ENCODE measurements around the gene TCEAL9. TPM values are rescaled to one million over a fixed set of nuclear protein-coding genes. Genes with fewer than 3 reads are reported as not detected.
"Not testable (repeated sequence)": the region's sequence is repeated elsewhere in the genome, so short reads cannot be mapped to it uniquely, and the experiment has no call there.

The TCEAL9 gene
- total RNA-seq, 1 experiment from 2014 or later = 18.8 TPM

GRCh38 chrX:103343105-103343504 lies 13.2 kb upstream of the TCEAL9 start:
- peak; percentile 76 for DNase-seq
- H3K4me2 ChIP-seq (ENCODE audit: low read depth, low read length, poor library complexity, severe bottlenecking) = no peak overlapping the region
- H2AFZ ChIP-seq (ENCODE audit: low read length) = no peak overlapping the region

GRCh38 chrX:103344606-103345005 lies 11.7 kb upstream of the TCEAL9 start:
- no peaks in the 10 kb centered on the region for H3K9me2 ChIP-seq (replicated peaks; ENCODE audit: insufficient read depth, low read length)
- H3K4me1 ChIP-seq (ENCODE audit: low read length) = no peaks in the 10 kb centered on the region

More at GRCh38 chrX:103343105-103343504, 13.2 kb upstream of the TCEAL9 start:
- Histone ChIP-seq H3K27me3 (ENCODE audit: low read length) (no peaks in the 10 kb centered on the region), H3K4me1 (ENCODE audit: low read length) (no peaks in the 10 kb centered on the region), H3K9me2 (replicated peaks; ENCODE audit: insufficient read depth, low read length) (no peaks in the 10 kb centered on the region), H3K36me3 (ENCODE audit: insufficient read depth, low read length) (no peaks in the 10 kb centered on the region), H3K79me2 (ENCODE audit: low read length) (no peaks in the 10 kb centered on the region), H4K20me1 (ENCODE audit: insufficient read depth, low read depth, low read length) (no peaks in the 10 kb centered on the region), H3K9ac (ENCODE audit: low read length) (no peak overlapping the region), H3K9me3 (ENCODE audit: low read length) (no peaks in the 10 kb centered on the region), H3K4me3 (ENCODE audit: low read length) (no peak overlapping the region), H3K27ac (ENCODE audit: low read length) (no peak overlapping the region)

GRCh38 chrX:103347682-103348397 lies 8.5 kb upstream of the TCEAL9 start:
- Histone ChIP-seq H3K4me1 (ENCODE audit: low read length) (no peaks in the 10 kb centered on the region), H3K9me2 (replicated peaks; ENCODE audit: insufficient read depth, low read length) (no peaks in the 10 kb centered on the region), H3K4me3 (ENCODE audit: low read length) (no peak overlapping the region), H3K4me2 (ENCODE audit: low read depth, low read length, poor library complexity, severe bottlenecking) (no peak overlapping the region), H3K36me3 (ENCODE audit: insufficient read depth, low read length) (no peaks in the 10 kb centered on the region), H3K27me3 (ENCODE audit: low read length) (no peaks in the 10 kb centered on the region), H3K79me2 (ENCODE audit: low read length) (no peaks in the 10 kb centered on the region), H2AFZ (ENCODE audit: low read length) (no peak overlapping the region), H3K9ac (ENCODE audit: low read length) (no peak overlapping the region), H3K9me3 (ENCODE audit: low read length) (no peaks in the 10 kb centered on the region), H4K20me1 (ENCODE audit: insufficient read depth, low read depth, low read length) (no peaks in the 10 kb centered on the region), H3K27ac (ENCODE audit: low read length) (no peak overlapping the region)
- no peak for DNase-seq

More at GRCh38 chrX:103344606-103345005, 11.7 kb upstream of the TCEAL9 start:
- Histone ChIP-seq H3K79me2 (ENCODE audit: low read length) (no peaks in the 10 kb centered on the region), H4K20me1 (ENCODE audit: insufficient read depth, low read depth, low read length) (no peaks in the 10 kb centered on the region), H3K9me3 (ENCODE audit: low read length) (no peaks in the 10 kb centered on the region), H3K4me3 (ENCODE audit: low read length) (no peak overlapping the region), H3K36me3 (ENCODE audit: insufficient read depth, low read length) (no peaks in the 10 kb centered on the region), H3K4me2 (ENCODE audit: low read depth, low read length, poor library complexity, severe bottlenecking) (no peak overlapping the region), H2AFZ (ENCODE audit: low read length) (no peak overlapping the region), H3K27me3 (ENCODE audit: low read length) (no peaks in the 10 kb centered on the region), H3K27ac (ENCODE audit: low read length) (no peak overlapping the region), H3K9ac (ENCODE audit: low read length) (no peak overlapping the region)
- no peak for DNase-seq

GRCh38 chrX:103356858-103357257 lies 552 bp downstream of the TCEAL9 start:
- Histone ChIP-seq H3K4me2 (ENCODE audit: low read depth, low read length, poor library complexity, severe bottlenecking) (peak overlapping the region; percentile 68), H2AFZ (ENCODE audit: low read length) (peak overlapping the region; percentile 90), H3K36me3 (ENCODE audit: insufficient read depth, low read length) (no peaks in the 10 kb centered on the region), H3K9me2 (replicated peaks; ENCODE audit: insufficient read depth, low read length) (no peaks in the 10 kb centered on the region), H3K4me1 (ENCODE audit: low read length) (peaks cover 8% of the 10 kb centered on the region; the same call in 1 of the 2 replicates), H3K9ac (ENCODE audit: low read length) (peak overlapping the region; percentile 73), H3K27ac (ENCODE audit: low read length) (no peak overlapping the region), H3K27me3 (ENCODE audit: low read length) (no peaks in the 10 kb centered on the region), H4K20me1 (ENCODE audit: insufficient read depth, low read depth, low read length) (no peaks in the 10 kb centered on the region), H3K9me3 (ENCODE audit: low read length) (no peaks in the 10 kb centered on the region), H3K79me2 (ENCODE audit: low read length) (no peaks in the 10 kb centered on the region), H3K4me3 (ENCODE audit: low read length) (peak overlapping the region; percentile 75)
- no peak for DNase-seq

- Histone ChIP-seq H3K9me3 (ENCODE audit: low read length) (no peaks in the 10 kb centered on the region), H3K79me2 (ENCODE audit: low read length) (no peaks in the 10 kb centered on the region), H3K4me1 (ENCODE audit: low read length) (peaks cover 8% of the 10 kb centered on the region; the same call in 1 of the 2 replicates), H4K20me1 (ENCODE audit: insufficient read depth, low read depth, low read length) (no peaks in the 10 kb centered on the region), H3K4me3 (ENCODE audit: low read length) (no peak overlapping the region), H3K9ac (ENCODE audit: low read length) (no peak overlapping the region), H3K36me3 (ENCODE audit: insufficient read depth, low read length) (no peaks in the 10 kb centered on the region), H2AFZ (ENCODE audit: low read length) (no peak overlapping the region), H3K27me3 (ENCODE audit: low read length) (no peaks in the 10 kb centered on the region), H3K9me2 (replicated peaks; ENCODE audit: insufficient read depth, low read length) (no peaks in the 10 kb centered on the region), H3K27ac (ENCODE audit: low read length) (no peak overlapping the region), H3K4me2 (ENCODE audit: low read depth, low read length, poor library complexity, severe bottlenecking) (no peak overlapping the region)
- DNase-seq = no peak
Measured at GRCh38 chrX:103357871-103358270, 1.6 kb downstream of the TCEAL9 start.

- H3K4me2 ChIP-seq (ENCODE audit: low read depth, low read length, poor library complexity, severe bottlenecking); DNase-seq; H3K27ac ChIP-seq (ENCODE audit: low read length); H3K9me3 ChIP-seq (ENCODE audit: low read length); H2AFZ ChIP-seq (ENCODE audit: low read length); H3K4me3 ChIP-seq (ENCODE audit: low read length); H3K9me2 ChIP-seq (replicated peaks; ENCODE audit: insufficient read depth, low read length); H3K36me3 ChIP-seq (ENCODE audit: insufficient read depth, low read length); H3K79me2 ChIP-seq (ENCODE audit: low read length); H3K27me3 ChIP-seq (ENCODE audit: low read length); H3K4me1 ChIP-seq (ENCODE audit: low read length); H4K20me1 ChIP-seq (ENCODE audit: insufficient read depth, low read depth, low read length); H3K9ac ChIP-seq (ENCODE audit: low read length): not testable (repeated sequence)
Measured at GRCh38 chrX:103359605-103360004, 3.3 kb downstream of the TCEAL9 start.

- no peaks in the 10 kb centered on the region for H3K27me3 ChIP-seq (ENCODE audit: low read length)
- DNase-seq = no peak
- no peak overlapping the region for H3K9ac ChIP-seq (ENCODE audit: low read length)
- H2AFZ ChIP-seq (ENCODE audit: low read length) = no peak overlapping the region
- H3K4me1 ChIP-seq (ENCODE audit: low read length) = peaks cover 8% of the 10 kb centered on the region; the same call in 1 of the 2 replicates
- H3K4me3 ChIP-seq (ENCODE audit: low read length) = no peak overlapping the region
- H4K20me1 ChIP-seq (ENCODE audit: insufficient read depth, low read depth, low read length) = no peaks in the 10 kb centered on the region
- H3K4me2 ChIP-seq (ENCODE audit: low read depth, low read length, poor library complexity, severe bottlenecking) = no peak overlapping the region
- H3K36me3 ChIP-seq (ENCODE audit: insufficient read depth, low read length) = no peaks in the 10 kb centered on the region
- H3K9me2 ChIP-seq (replicated peaks; ENCODE audit: insufficient read depth, low read length) = no peaks in the 10 kb centered on the region
- H3K9me3 ChIP-seq (ENCODE audit: low read length) = no peaks in the 10 kb centered on the region
- H3K79me2 ChIP-seq (ENCODE audit: low read length) = no peaks in the 10 kb centered on the region
- H3K27ac ChIP-seq (ENCODE audit: low read length) = no peak overlapping the region
Measured at GRCh38 chrX:103360092-103360491, 3.8 kb downstream of the TCEAL9 start.

GRCh38 chrX:103360916-103361315 lies 4.6 kb downstream of the TCEAL9 start:
- no peak overlapping the region for H3K27ac ChIP-seq (ENCODE audit: low read length)
- H3K4me3 ChIP-seq (ENCODE audit: low read length) = no peak overlapping the region
- H3K9me2 ChIP-seq (replicated peaks; ENCODE audit: insufficient read depth, low read length) = no peaks in the 10 kb centered on the region
- H3K9ac ChIP-seq (ENCODE audit: low read length) = no peak overlapping the region
- no peaks in the 10 kb centered on the region for H3K9me3 ChIP-seq (ENCODE audit: low read length)
- no peaks in the 10 kb centered on the region for H3K79me2 ChIP-seq (ENCODE audit: low read length)
- no peaks in the 10 kb centered on the region for H3K27me3 ChIP-seq (ENCODE audit: low read length)
- no peak overlapping the region for H2AFZ ChIP-seq (ENCODE audit: low read length)
- DNase-seq = no peak
- H3K36me3 ChIP-seq (ENCODE audit: insufficient read depth, low read length) = no peaks in the 10 kb centered on the region
- peaks cover 7% of the 10 kb centered on the region; the same call in 1 of the 2 replicates for H3K4me1 ChIP-seq (ENCODE audit: low read length)
- no peak overlapping the region for H3K4me2 ChIP-seq (ENCODE audit: low read depth, low read length, poor library complexity, severe bottlenecking)
- no peaks in the 10 kb centered on the region for H4K20me1 ChIP-seq (ENCODE audit: insufficient read depth, low read depth, low read length)
